ENCODE results near the gene ADGRF4.

GRCh38 chr6:47687432-47687831 lies 10.9 kb upstream of the ADGRF4 start:
- no peak for TF ChIP-seq CTCF (IDR thresholded peaks at IDR 0.05)
- TF ChIP-seq POLR2AphosphoS5 (IDR thresholded peaks at IDR 0.05; ENCODE audit: low read depth, low read length): no peak
- TF ChIP-seq REST (IDR thresholded peaks at IDR 0.05; ENCODE audit: insufficient read depth in 1 of 2, low read depth in 2 of 2, low read length in 1 of 2): no peak
